HG03460 (cell line): Measurements from ENCODE around the gene TARBP1.
A peak's percentile ranks its signal among the peaks of the same experiment; 100 is the strongest.

Experiments
- ATAC-seq: cut with Tn5 transposase; IDR thresholded peaks from one replicate; pipeline ENCODE4 v1.9.1; 2021; ENCODE audit not compliant: unreplicated experiment

The TARBP1 gene

GRCh38 chr1:234368320-234369032 is 110.5 kb downstream of the TARBP1 start:
- ATAC-seq, result no peak

DNA sequence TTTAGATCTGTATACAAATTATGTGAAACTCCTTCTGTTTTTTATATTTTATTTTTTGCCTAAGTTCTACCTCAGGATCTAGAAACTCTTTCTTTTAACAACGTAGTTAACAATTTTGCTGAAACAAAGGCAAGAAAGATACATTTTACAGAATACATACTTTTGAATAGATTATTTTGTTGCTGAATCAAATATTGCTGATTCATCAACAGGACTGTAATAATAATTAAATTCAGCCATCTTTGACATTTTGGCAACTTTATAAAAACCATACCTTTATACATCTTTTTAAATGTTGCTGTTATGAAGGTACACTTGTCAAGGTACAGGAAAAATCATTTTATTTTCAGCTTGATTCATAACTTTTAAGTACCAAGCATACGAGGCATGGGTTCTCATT is 116.4 kb downstream of the TARBP1 start:
- ATAC-seq, result no peak

DNA sequence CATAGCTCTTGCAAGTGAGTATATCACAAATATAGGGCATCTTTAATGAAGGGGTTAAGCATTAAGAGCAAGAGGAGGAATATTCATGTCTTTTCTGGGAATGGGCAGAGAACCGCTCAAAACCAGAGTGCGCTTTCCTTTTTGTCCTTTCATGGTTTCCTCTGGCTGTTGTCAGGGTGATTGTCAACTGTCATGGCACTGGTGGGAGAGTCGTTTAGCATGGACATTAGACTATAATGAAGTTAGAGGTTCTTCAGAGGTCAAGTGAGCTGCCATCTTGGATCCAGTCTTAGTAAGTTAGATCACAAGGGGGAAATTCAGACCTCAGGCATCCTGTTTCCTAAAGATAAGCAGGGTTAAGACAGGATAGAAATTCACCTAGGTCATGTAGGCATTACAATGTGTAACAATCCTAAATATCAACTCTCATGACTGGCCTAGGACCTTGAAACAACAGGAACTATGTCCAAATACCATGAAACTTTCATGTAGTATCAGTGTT is 117.8 kb downstream of the TARBP1 start:
- no peak for ATAC-seq

DNA sequence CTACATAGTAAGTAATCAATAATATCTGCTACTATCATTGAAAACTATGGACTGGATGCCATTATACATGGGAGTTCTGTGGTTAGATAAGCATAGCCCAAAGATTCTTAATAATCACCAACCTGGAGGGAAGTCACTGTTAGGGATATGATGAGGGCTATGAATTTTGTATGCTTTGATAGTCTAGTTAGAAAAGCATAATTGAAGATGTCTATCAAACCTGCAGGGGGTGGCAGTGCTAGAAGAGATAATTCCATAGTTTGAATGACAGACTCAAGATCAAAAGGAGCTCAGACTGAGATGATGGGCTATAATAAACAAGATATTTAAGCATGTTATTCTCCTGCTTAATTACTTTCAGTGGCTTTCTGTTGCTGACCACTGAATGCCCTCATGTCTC is 121.1 kb downstream of the TARBP1 start:
- ATAC-seq, result no peak

GRCh38 chr1:234356615-234357269 is 122.2 kb downstream of the TARBP1 start:
- peak; percentile 69 for ATAC-seq

DNA sequence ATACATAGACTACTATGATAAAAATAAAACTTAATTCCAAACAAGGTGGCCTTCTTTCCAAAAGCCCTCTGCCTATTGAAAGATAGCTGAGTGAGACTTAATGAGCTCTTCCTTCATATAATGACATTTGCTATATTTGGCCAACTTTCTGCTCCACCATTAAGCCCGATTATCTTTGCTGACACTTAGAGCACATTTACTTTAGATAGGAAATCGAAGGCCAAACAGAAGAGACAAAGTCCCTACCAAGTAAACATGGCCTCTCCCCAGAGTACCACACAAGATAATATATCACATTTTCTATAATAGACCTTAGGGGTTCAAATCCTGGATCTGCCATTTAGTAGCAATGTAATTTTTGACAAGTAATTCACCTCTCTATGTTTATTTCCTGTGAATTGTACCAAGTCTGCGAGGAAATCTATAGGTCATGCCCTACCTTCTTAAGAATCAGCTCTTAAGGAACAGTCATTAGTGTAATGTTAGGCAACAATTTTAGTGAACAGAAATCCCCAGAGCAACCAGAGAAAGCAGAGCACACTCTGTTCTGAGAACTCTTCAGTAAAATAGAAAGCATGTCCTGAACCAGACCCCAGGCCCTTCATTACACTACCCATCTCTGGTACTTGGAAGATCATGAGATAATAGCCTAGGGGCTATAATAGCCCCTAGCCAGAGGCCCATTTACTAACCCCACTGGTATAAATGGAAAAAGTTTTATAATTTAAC is 123.0 kb downstream of the TARBP1 start:
- no peak for ATAC-seq

GRCh38 chr1:234348964-234349363 is 130.0 kb downstream of the TARBP1 start:
- ATAC-seq, result no peak

GRCh38 chr1:234345237-234345636 is 133.7 kb downstream of the TARBP1 start:
- no peak for ATAC-seq

- no peak for ATAC-seq
Measured at GRCh38 chr1:234342774-234343173, 136.2 kb downstream of the TARBP1 start.
